Activated gamma-delta T cell (primary cell): Measurements from ENCODE around the gene PDZRN3.
A peak's percentile ranks its signal among the peaks of the same experiment; 100 is the strongest.
"Not testable (repeated sequence)": the region's sequence is repeated elsewhere in the genome, so short reads cannot be mapped to it uniquely, and the experiment has no call there.

ENCODE experiments used
- DNase-seq: peaks from one replicate; lab custom pipeline; 2025; lab: John Stamatoyannopoulos, UW

Gene PDZRN3

GRCh38 chr3:73591286-73591800 is 33.4 kb downstream of the PDZRN3 start:
- no peak for DNase-seq

- no peak for DNase-seq
Measured at GRCh38 chr3:73586628-73587027, 38.1 kb downstream of the PDZRN3 start.

- no peak for DNase-seq
Measured at GRCh38 chr3:73586190-73586589, 38.6 kb downstream of the PDZRN3 start.

DNA sequence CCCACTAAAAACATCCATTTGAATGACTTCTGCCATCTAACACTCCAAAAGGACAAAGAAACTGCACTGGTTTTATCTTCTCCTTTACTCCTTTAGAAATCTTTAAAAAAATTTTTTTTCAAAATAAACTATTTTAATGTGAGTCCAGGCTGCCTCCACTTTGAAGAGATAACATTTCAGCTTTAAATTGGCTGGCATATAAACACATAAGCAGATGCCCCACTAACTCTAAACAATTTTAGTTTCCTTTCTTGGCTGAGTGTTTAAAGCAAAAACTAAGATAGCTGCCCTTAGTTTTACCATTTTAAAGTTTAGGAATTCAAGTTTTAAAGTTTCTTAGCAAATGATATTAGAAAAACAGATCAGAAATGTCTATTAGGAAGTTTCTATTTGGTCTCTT is 39.9 kb downstream of the PDZRN3 start:
- no peak for DNase-seq

DNA sequence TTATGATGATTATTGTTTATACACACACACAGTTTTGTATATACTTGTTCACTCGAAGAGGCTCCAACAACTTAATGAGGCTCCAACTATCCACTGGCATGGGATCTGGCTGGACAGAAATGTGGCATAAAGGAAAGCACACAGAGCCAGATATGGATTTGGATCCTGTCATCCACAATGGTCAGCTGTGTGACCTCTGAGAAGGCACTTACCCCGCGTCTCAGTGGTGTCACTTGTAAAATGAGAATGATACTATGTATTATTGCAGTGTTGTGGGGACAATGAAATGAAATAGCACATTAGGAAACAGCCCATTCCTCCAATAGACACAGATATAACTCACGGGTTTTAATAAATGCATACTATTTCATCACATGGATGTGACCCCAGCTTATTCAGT is 42.2 kb downstream of the PDZRN3 start:
- DNase-seq = no peak

- no peak for DNase-seq
Measured at GRCh38 chr3:73581134-73581846, 43.5 kb downstream of the PDZRN3 start.

GRCh38 chr3:73580343-73580742 is 44.4 kb downstream of the PDZRN3 start:
- no peak for DNase-seq

DNA sequence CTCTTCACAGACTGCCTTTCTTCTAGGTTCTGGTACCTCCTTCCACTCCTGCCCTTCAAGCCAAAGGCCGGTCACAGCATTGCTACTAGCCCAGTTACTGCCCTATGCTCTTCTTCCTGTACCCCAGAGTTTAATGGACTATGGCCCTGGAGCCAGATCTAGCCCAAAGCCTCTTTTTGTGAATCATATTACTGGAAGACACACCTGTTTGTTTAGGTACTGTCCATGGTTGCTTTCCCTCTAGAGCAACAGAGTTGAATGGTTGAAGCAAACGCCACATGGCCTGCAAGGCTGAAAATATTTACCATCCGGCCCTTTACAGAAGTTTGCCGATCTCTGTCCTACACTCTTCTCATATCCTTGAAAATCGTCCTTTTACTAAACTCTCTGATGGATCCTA is 47.0 kb downstream of the PDZRN3 start:
- no peak for DNase-seq

DNA sequence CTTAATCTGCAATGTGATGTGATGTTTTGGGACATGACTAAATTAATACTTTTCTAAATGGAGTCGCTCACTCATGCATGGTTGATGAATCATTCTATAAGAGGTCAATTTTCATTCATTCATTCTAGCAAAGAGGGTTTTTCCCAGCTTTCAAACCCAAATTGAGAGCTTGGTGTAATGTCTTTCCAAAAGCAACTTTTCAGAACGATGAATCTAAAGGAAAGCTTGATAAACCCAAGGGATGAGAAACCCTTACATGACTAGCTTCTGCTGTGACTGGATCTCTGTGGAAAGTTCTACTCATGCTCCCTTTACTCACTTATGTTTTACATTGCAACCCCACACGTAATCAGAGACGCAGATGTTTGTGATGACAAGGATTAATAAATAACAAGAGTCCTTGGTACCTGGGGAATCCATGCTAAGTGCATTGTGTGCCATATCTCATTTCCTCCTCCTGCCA is 47.7 kb downstream of the PDZRN3 start:
- no peak for DNase-seq

DNA sequence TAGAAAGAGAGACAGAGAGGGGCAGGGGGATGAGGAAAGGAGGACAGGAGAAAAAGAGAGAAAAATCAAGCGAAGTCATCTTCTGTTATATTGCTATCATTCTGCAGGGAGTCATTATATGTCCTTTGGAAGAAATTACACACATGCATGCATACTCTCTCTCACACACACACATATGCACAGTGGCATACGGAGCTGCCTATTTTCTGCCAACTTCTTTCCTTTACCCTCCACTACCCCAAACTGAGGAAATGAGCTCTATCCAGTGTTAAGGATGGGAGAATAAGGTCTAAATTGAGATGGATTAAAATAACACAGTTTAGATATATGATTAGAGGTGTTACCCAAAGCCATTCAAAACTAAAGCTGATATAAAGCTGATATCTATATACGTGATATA is 48.8 kb downstream of the PDZRN3 start:
- DNase-seq = no peak

DNA sequence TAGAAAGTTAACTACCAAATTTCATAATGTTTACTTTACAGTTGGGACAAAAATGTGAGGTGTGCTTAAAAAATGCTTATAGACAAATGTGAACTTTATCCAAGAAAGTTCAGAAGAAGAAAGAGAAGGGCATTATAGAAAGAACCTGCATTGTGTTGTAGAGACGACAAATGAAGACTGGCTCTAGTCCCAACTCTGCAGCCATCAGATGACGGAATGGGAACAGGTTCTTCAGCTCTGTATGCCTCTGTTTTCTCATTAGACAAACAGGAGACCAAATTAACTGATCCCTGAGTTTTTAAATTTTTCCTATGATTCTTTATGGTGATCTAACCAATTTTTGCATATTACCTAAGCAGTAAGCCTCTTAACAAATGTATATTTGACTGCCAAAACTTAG is 49.2 kb downstream of the PDZRN3 start:
- DNase-seq = no peak

GRCh38 chr3:73573204-73573603 is 51.5 kb downstream of the PDZRN3 start:
- no peak for DNase-seq

GRCh38 chr3:73572368-73572767 is 52.4 kb downstream of the PDZRN3 start:
- no peak for DNase-seq

GRCh38 chr3:73571238-73571794 is 53.4 kb downstream of the PDZRN3 start:
- DNase-seq = no peak

DNA sequence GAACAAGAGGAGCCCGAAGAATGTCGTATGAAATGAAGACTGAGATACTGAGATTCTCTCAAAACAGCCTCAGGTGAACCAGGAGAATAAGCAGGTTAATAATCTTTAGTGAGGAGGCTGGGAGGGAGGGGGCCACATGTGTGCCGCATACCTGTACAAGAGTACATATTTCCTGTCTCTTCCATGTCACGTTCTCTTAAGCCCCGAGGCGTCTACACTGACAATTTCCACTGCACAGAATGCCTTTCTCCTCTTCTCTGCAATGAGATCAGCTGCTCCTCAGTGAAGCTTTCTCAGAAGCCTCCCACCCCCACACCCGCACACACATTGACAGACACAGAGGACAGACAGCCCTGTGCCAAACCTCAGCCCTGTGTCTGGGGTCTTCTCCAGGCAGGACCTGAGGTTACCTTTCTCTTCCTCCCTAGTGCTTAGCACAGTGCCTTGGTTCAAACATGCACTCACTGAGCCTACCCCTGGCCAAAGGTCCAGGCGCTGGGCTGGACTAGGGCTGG is 55.4 kb downstream of the PDZRN3 start:
- DNase-seq = peak; percentile 2

DNA sequence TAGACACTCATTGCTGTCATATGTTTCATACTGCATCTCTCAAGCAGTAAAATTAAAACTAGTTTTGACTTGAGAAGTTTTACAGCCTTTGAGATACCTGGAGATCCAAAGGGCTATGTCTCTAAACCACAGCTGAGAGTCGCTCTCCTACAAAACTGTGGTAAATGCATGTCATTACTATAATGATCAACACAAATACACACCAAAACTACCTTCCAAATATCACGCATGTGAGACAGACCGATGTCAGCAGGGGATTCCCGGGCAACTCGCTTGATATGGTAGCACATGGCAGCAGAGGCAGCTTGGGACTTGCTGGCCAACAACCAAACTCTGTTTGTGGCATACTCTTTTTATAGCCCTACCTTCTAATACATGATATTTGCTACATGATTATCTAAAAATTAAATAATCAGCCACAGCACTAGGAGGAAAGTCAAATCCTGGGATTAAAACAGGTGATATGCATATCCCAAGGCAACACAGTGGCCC is 56.3 kb downstream of the PDZRN3 start:
- DNase-seq = no peak

- not testable (repeated sequence) for DNase-seq
Measured at GRCh38 chr3:73565374-73565773, 59.4 kb downstream of the PDZRN3 start.

GRCh38 chr3:73563896-73564582 is 60.7 kb downstream of the PDZRN3 start:
- DNase-seq = no peak

GRCh38 chr3:73561494-73561893 is 63.2 kb downstream of the PDZRN3 start:
- no peak for DNase-seq

GRCh38 chr3:73559749-73560148 is 65.0 kb downstream of the PDZRN3 start:
- no peak for DNase-seq

- DNase-seq = no peak
Measured at GRCh38 chr3:73558727-73559075, 66.0 kb downstream of the PDZRN3 start.

GRCh38 chr3:73557986-73558726 is 66.6 kb downstream of the PDZRN3 start:
- DNase-seq = no peak
